HL-60 (cell line): ENCODE results near the gene TDRD12.

Experiments
- DNase-seq, 2 experiments: peaks; one replicate each; pipeline ENCODE4 v3.0.0-alpha.2; 2010 to 2020; ENCODE audit warnings: low read depth in 1 of 2, low spot score in 1 of 2
- H3K27ac ChIP-seq: fragments of 250-450 bp; sonication (Bioruptor Pico); replicated peaks from 2 replicates; pipeline ENCODE4 v1.5.1; 2020; ENCODE audit warnings: mild to moderate bottlenecking, moderate library complexity
- H3K27me3 ChIP-seq: fragments of 250-450 bp; sonication (Bioruptor Pico); 2 replicates; pipeline ENCODE4 v1.5.1; 2021; ENCODE audit warnings: mild to moderate bottlenecking, moderate library complexity; ENCODE audit not compliant: insufficient read depth, poor library complexity, severe bottlenecking
- H3K4me3 ChIP-seq: replicated peaks from 2 replicates; pipeline ENCODE4 v1.5.1; 2011; ENCODE audit warnings: mild to moderate bottlenecking, control low read depth, low read length; ENCODE audit not compliant: insufficient read depth
- GABPA ChIP-seq: IDR thresholded peaks from 2 replicates; pipeline ENCODE4 v1.6.1; 2012; ENCODE audit warnings: low read depth
- POLR2AphosphoS5 ChIP-seq: IDR thresholded peaks from 2 replicates; pipeline ENCODE4 v1.6.1; 2012; ENCODE audit warnings: low read depth
- SPI1 ChIP-seq: IDR thresholded peaks from 2 replicates; pipeline ENCODE4 v1.6.1; 2012; ENCODE audit warnings: low read depth, mild to moderate bottlenecking, borderline replicate concordance
- TF ChIP-seq, protein P1 (sequence below): IDR thresholded peaks from 2 replicates; pipeline ENCODE4 v1.6.1; 2012; ENCODE audit warnings: low read depth; ENCODE audit not compliant: insufficient replicate concordance
- TF ChIP-seq, protein P2 (sequence below): IDR thresholded peaks from one replicate; pipeline ENCODE4 v1.5.1; 2011; ENCODE audit warnings: low read length, control low read depth, inconsistent platforms; ENCODE audit not compliant: insufficient read depth

The TDRD12 gene

DNA sequence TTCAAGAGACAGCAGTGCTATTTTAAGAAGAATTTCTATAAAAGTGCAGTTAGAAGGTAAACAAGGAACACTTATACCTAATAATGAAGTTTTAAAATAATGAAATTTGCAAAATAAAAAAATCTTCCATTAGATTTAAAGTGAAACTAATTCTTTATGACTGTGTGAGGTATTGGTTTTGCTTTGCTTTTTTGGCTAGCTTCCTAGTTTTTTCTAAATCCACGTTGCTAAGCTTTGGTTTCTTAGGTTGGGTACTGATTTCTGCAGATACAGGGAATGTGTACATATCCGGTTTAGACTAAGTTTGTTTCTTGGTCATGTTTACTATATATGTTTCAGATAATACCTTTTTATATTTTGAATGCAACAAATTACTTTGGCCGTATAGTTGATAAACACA lies 90.2 kb downstream of the TDRD12 start:
- TF ChIP-seq, protein P1, sequence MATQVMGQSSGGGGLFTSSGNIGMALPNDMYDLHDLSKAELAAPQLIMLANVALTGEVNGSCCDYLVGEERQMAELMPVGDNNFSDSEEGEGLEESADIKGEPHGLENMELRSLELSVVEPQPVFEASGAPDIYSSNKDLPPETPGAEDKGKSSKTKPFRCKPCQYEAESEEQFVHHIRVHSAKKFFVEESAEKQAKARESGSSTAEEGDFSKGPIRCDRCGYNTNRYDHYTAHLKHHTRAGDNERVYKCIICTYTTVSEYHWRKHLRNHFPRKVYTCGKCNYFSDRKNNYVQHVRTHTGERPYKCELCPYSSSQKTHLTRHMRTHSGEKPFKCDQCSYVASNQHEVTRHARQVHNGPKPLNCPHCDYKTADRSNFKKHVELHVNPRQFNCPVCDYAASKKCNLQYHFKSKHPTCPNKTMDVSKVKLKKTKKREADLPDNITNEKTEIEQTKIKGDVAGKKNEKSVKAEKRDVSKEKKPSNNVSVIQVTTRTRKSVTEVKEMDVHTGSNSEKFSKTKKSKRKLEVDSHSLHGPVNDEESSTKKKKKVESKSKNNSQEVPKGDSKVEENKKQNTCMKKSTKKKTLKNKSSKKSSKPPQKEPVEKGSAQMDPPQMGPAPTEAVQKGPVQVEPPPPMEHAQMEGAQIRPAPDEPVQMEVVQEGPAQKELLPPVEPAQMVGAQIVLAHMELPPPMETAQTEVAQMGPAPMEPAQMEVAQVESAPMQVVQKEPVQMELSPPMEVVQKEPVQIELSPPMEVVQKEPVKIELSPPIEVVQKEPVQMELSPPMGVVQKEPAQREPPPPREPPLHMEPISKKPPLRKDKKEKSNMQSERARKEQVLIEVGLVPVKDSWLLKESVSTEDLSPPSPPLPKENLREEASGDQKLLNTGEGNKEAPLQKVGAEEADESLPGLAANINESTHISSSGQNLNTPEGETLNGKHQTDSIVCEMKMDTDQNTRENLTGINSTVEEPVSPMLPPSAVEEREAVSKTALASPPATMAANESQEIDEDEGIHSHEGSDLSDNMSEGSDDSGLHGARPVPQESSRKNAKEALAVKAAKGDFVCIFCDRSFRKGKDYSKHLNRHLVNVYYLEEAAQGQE, result no peak
- TF ChIP-seq SPI1, result no peak
- TF ChIP-seq, protein P2, sequence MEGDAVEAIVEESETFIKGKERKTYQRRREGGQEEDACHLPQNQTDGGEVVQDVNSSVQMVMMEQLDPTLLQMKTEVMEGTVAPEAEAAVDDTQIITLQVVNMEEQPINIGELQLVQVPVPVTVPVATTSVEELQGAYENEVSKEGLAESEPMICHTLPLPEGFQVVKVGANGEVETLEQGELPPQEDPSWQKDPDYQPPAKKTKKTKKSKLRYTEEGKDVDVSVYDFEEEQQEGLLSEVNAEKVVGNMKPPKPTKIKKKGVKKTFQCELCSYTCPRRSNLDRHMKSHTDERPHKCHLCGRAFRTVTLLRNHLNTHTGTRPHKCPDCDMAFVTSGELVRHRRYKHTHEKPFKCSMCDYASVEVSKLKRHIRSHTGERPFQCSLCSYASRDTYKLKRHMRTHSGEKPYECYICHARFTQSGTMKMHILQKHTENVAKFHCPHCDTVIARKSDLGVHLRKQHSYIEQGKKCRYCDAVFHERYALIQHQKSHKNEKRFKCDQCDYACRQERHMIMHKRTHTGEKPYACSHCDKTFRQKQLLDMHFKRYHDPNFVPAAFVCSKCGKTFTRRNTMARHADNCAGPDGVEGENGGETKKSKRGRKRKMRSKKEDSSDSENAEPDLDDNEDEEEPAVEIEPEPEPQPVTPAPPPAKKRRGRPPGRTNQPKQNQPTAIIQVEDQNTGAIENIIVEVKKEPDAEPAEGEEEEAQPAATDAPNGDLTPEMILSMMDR, result no peak
- Histone ChIP-seq H3K27ac (no peak overlapping the region), H3K4me3 (no peak overlapping the region), H3K27me3 (peaks cover 7% of the 10 kb centered on the region)
- DNase-seq, result no peak

DNA sequence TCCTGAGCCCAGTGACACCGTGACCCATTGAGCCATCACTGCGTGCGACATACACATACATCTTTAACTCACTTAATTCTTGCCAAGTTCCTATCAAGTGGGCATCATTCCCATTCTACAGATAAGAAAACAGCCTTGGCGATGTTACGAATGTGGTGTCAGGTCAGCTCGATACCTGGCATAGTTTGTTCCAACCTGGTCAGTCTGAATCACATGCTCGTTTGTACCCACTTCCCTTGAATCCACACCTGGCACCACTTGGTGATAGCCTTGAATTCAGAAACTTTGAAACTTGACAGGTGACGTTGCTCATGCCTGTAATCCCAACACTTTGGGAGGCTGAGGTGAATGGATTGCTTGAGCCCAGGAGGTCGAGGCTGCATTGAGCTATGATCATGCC lies 90.9 kb downstream of the TDRD12 start:
- Histone ChIP-seq H3K27me3 (peaks cover 7% of the 10 kb centered on the region), H3K27ac (no peak overlapping the region), H3K4me3 (no peak overlapping the region)
- no peak for TF ChIP-seq GABPA
- TF ChIP-seq, protein P1, result no peak
- no peak for TF ChIP-seq SPI1
- TF ChIP-seq POLR2AphosphoS5, result no peak
- TF ChIP-seq, protein P2, result no peak
- DNase-seq, result no peak

DNA sequence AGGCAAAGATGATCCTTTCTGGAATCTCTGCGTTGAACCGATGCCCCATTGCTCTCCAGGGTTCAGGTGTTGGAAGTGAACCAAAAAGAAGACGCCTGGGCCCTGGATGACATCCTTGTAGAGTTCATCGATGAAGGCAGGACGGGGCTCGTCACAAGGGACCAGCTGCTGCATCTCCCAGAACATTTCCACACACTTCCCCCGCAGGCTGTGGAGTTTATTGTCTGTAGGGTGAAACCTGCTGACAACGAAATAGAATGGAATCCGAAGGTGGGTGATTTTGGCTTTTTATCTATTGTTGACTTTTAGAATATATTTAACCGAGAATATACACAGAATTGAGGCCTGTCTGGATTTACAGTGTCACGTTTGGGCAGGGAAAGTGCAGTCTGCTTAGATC lies 91.6 kb downstream of the TDRD12 start:
- H3K27ac ChIP-seq, result no peak overlapping the region

More for the DNA sequence above, 91.6 kb downstream of the TDRD12 start:
- H3K27me3 ChIP-seq, result peaks cover 7% of the 10 kb centered on the region
- no peak for DNase-seq
- no peak overlapping the region for H3K4me3 ChIP-seq
- TF ChIP-seq, protein P2, result no peak
- TF ChIP-seq, protein P1, result no peak
- no peak for TF ChIP-seq GABPA
- TF ChIP-seq POLR2AphosphoS5, result no peak
- no peak for TF ChIP-seq SPI1
